Measurements from ENCODE around the gene CTPS1.

GRCh38 chr1:40978886-40979240 lies 633 bp upstream of the CTPS1 start:
- no peak for TF ChIP-seq HDAC2 (IDR thresholded peaks at IDR 0.05)
- no peak for TF ChIP-seq RNF2 (IDR thresholded peaks at IDR 0.05; ENCODE audit: borderline replicate concordance, low read depth)
- TF ChIP-seq CEBPB (IDR thresholded peaks at IDR 0.05): no peak
- TF ChIP-seq RAD21 (conservative IDR thresholded peaks at IDR 0.05 in 1 of 2, IDR thresholded peaks at IDR 0.05 in 1 of 2): no peak
- TF ChIP-seq CTCF (IDR thresholded peaks at IDR 0.05): no peak
- TF ChIP-seq MAFK (IDR thresholded peaks at IDR 0.05; ENCODE audit: partially characterized antibody): no peak

Measured in A549 (cell line).